GM12874 (cell line): ENCODE measurements around the gene TRIM29.

Experiments
- TF ChIP-seq, protein P1 (sequence below): IDR thresholded peaks from 2 replicates; pipeline ENCODE4 v1.5.1; 2011; ENCODE audit warnings: low read depth, mild to moderate bottlenecking, control low read depth, low read length, moderate library complexity; ENCODE audit not compliant: insufficient read depth

The TRIM29 gene

DNA sequence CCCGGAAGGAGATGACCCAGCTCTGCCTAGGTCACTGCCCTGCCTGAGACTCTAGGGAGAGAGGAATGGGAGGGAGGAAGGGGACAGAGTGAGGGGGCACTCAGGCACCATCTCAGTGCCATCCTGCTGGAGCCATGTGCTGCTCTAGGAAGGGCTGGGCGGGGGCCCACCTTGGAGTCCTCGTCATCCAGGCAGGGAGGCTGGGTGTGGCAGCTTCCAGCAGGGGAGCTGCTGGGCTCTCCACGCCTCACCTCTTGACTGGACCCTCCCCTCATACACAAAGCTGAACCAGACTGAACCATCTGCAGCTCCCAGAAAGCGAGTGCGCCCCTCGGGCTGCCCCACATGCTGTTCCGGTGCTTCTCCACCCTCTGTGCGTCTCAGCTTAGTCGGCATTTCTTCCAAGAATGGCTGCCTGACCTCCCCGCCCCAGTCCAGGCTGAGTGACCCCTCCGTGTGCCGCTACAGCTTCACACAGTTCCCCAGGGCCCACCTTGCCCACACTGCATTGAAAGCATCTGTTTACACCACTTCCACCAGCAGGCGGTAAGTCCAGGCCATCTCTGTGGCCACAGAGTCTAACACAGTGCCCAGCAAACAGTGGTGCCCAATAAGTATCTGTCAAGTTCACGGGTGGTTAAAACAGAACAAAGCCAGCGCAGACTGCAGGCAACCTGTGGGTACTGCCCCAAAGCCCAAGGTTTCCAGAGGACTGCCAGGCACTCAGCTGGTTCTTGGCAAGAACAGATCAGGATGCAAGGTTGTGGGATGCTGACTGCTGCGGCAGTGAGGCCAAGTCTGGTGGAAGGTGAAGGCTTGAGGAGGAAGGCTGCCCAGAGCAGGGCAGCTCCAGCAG lies 9.4 kb upstream of the TRIM29 start:
- TF ChIP-seq, protein P1, sequence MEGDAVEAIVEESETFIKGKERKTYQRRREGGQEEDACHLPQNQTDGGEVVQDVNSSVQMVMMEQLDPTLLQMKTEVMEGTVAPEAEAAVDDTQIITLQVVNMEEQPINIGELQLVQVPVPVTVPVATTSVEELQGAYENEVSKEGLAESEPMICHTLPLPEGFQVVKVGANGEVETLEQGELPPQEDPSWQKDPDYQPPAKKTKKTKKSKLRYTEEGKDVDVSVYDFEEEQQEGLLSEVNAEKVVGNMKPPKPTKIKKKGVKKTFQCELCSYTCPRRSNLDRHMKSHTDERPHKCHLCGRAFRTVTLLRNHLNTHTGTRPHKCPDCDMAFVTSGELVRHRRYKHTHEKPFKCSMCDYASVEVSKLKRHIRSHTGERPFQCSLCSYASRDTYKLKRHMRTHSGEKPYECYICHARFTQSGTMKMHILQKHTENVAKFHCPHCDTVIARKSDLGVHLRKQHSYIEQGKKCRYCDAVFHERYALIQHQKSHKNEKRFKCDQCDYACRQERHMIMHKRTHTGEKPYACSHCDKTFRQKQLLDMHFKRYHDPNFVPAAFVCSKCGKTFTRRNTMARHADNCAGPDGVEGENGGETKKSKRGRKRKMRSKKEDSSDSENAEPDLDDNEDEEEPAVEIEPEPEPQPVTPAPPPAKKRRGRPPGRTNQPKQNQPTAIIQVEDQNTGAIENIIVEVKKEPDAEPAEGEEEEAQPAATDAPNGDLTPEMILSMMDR, result no peak

DNA sequence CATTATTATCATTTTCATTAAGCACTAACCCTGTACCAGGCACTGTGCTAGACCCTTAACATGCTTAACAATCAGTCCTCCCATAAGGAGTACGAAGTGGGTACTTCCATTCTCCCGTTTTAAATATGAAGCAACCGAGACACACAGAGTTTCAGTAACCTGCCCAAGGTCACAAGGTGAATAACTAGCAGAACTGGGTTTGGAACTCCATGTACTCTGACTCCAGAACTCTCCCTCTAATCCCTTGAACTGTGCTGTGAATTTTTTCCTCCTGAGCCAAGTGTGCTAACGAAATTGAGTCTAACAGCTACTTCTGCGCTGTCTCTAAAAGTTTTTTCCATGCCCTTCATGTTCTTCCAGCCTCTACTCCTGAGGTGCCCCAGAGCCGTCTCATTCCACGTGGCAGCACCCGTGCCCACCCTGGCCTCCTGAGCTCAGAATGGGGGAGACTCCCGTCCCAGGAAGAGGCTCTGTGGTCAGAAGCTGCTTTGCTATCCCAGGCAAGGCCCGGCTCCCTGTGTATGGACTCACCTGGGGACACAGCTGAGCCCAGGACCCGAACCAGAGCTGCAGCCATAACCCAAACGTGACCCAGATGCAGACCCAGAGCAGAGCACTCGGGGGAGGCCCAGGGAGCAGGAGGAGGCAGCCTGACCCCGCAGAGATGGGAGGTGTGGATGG lies 8.6 kb upstream of the TRIM29 start:
- TF ChIP-seq, protein P1, result no peak

DNA sequence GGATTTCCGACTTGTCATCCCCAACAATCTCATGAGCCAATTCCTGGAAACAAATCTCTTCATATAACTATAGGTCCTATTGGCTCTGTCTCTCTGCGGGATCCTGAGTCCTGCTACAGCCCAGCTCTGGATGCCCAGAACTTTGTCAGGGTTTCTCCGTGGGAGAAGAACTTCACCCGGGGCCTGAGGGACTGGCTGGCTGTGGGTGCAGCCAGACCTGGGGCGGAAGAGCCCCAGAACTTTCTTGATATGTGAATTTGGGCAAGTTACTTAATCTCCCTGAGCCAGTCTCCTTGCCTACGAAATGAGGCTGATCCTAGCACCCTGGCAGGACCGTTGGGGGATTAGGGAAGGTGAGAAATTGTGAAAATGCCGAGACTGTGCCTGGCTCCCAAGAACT lies 6.6 kb upstream of the TRIM29 start:
- TF ChIP-seq, protein P1, result no peak

DNA sequence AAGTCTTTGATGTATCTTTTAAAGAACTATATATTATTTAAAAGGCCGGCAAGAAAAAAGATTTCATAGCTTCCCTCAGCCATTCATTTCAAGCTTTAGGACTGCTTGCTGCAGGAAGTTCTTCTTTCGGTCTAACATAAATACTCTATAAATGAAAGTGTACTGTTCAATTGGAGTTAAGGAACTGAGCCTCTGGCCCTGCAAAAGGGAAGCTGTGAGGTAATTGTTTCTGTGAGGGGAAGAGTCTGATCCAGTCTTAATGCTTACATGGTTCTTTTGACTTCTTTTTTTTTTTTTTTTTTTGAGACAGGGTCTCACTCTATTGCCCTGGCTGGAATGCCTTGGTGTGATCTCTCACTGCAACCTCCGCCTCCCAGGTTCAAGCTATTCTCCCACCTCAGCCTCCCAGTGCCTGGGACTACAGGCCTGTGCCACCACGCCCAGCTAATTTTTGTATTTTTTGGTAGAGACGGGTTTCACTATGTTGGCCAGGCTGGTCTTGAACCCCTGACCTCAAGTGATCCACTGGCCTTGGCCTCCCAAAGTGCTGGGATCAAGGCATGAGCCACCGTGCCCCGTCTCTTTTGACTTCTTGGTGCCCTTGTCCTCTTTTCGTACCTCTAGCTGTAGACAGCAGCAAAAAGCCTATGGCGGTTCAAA lies 4.7 kb upstream of the TRIM29 start:
- TF ChIP-seq, protein P1, result no peak

DNA sequence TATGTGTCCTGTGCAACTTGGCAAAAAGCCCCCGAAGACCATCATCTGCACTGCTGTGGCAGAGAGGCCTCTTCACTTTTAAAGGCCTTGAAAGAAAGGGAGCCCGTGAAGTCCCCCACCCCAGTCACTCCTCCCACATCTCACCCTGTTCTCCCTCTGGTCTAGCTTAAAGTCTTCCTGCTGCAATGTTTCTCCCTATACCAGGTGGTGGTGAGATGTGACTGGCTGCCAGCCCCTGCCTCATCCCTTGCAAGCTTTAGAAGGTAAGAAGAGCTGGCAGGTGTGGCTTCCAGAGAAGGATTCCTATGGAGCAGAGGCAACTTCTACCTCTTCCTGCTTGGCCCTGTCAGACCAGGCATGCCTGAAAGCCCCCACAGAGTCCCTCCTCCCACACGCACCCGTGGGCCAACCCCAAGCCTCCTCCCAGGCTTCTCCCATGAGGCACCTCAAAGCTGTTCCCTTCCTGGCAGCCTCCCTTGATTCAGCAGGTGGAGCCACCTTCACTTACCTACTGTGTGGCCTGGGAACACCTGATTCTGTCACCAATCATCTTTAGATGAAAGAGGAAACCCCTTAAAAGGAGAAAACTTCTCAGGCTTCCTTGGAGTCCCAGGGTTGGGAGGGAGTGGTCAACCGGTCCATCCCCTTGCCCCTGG lies 4.0 kb upstream of the TRIM29 start:
- TF ChIP-seq, protein P1, result no peak

DNA sequence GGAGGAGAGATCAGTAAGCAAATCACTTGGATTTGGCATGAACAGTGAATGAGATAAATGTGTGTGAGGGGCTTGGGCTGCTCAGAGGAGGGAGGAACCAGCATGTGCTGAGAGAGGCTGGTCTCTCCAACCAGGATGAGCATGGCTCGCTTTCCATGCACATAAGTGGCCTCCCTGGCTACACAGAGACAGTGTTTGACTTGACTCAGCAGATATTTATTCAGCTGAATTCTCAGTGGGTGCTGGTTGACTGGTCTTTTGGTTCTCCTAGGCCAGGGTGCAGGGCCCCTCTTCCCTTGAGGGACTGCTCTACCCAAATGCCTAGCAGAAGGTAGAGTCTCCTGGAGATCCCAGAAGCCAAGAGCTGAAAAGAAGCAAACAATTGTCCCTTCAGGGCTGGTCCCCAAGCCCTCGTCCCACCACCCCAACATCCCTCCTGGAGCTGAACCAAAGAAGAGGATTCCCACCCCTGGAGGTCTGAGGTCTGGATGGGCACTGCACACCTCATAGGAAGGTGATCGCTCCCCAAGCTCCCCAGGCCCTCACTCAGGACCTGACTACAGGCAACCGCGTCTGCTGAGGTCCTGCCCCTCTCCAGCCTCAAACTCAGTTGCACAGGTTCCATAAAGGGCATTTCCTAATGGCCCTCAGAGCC lies 3.3 kb upstream of the TRIM29 start:
- TF ChIP-seq, protein P1, result no peak
